GM23338 (cell line): ENCODE data around the gene CCR7. TPM values are rescaled to one million over a fixed set of nuclear protein-coding genes. Genes with fewer than 3 reads are reported as not detected.

Experiments used
- ATAC-seq: fragments of 200-7000 bp; cut with Tn5 transposase; 3 replicates; pipeline ENCODE4 v1.9.1; 2020
- DNase-seq: peaks from one replicate; pipeline ENCODE4 v3.0.0-alpha.2; 2015; ENCODE audit warnings: low spot score
- H2AFZ ChIP-seq: fragments of 200-600 bp; sonication (generic); 2 replicates; pipeline ENCODE4 v1.8.0; 2016; ENCODE audit warnings: antibody characterized with exemption, mild to moderate bottlenecking, moderate library complexity
- H3F3A ChIP-seq: fragments of 200-600 bp; sonication (generic); replicated peaks from 2 replicates; pipeline ENCODE4 v1.8.0; 2017; ENCODE audit warnings: antibody characterized with exemption, mixed run types, low read depth
- H3K27ac ChIP-seq: fragments of 200-600 bp; sonication (generic); 2 replicates; pipeline ENCODE4 v1.6.1; 2016; ENCODE audit warnings: low read depth
- H3K27me3 ChIP-seq: fragments of 200-600 bp; sonication (generic); 2 replicates; pipeline ENCODE4 v1.8.0; 2016; ENCODE audit warnings: mild to moderate bottlenecking, mixed run types, moderate library complexity; ENCODE audit not compliant: insufficient read depth
- H3K36me3 ChIP-seq: fragments of 200-600 bp; sonication (generic); 2 replicates; pipeline ENCODE4 v1.8.0; 2016; ENCODE audit warnings: mild to moderate bottlenecking; ENCODE audit not compliant: insufficient read depth
- H3K4me1 ChIP-seq: fragments of 200-600 bp; sonication (generic); 2 replicates; pipeline ENCODE4 v1.8.0; 2016; ENCODE audit warnings: mild to moderate bottlenecking, moderate library complexity; ENCODE audit not compliant: insufficient read depth
- H3K4me2 ChIP-seq: fragments of 200-600 bp; sonication (generic); 2 replicates; pipeline ENCODE4 v1.7.1; 2017; ENCODE audit warnings: mixed run types
- H3K4me3 ChIP-seq: fragments of 200-600 bp; sonication (generic); 2 replicates; pipeline ENCODE4 v1.6.1; 2016; ENCODE audit warnings: mixed run types
- H3K79me2 ChIP-seq: fragments of 200-600 bp; sonication (generic); replicated peaks from 2 replicates; pipeline ENCODE4 v1.8.0; 2017; ENCODE audit warnings: mild to moderate bottlenecking; ENCODE audit not compliant: insufficient read depth
- H3K9me2 ChIP-seq: fragments of 200-600 bp; sonication (generic); 2 replicates; pipeline ENCODE4 v1.8.0; 2017; ENCODE audit not compliant: insufficient read depth
- H4K20me1 ChIP-seq: fragments of 200-600 bp; sonication (generic); replicated peaks from 2 replicates; pipeline ENCODE4 v1.8.0; 2017; ENCODE audit warnings: mild to moderate bottlenecking; ENCODE audit not compliant: insufficient read depth
- H3K27ac Mint-ChIP-seq: 2 replicates; pipeline ENCODE4 v1.8.0; 2020; ENCODE audit warnings: inconsistent platforms, mild to moderate bottlenecking, moderate library complexity, mixed read lengths
- H3K27me3 Mint-ChIP-seq: 3 replicates; pipeline ENCODE4 v1.8.0; 2022; ENCODE audit warnings: low read depth, mild to moderate bottlenecking, moderate library complexity, mixed read lengths, inconsistent platforms; ENCODE audit not compliant: insufficient read depth, poor library complexity
- H3K36me3 Mint-ChIP-seq: 3 replicates; pipeline ENCODE4 v1.8.0; 2021; ENCODE audit warnings: low read depth, mild to moderate bottlenecking, inconsistent platforms, moderate library complexity, mixed read lengths
- H3K4me1 Mint-ChIP-seq: 3 replicates; pipeline ENCODE4 v1.8.0; 2020; ENCODE audit warnings: mild to moderate bottlenecking, inconsistent platforms, mixed read lengths
- H3K4me3 Mint-ChIP-seq: 3 replicates; pipeline ENCODE4 v1.8.0; 2021; ENCODE audit warnings: moderate library complexity, mild to moderate bottlenecking, inconsistent platforms, mixed read lengths
- H3K9me3 Mint-ChIP-seq: 3 replicates; pipeline ENCODE4 v1.8.0; 2020; ENCODE audit warnings: moderate library complexity, mild to moderate bottlenecking, inconsistent platforms, mixed read lengths
- CREB1 ChIP-seq: fragments of 250-450 bp; sonication (Bioruptor Pico); IDR thresholded peaks from 2 replicates; pipeline ENCODE4 v1.5.0; 2020; ENCODE audit warnings: low read depth, mild to moderate bottlenecking, moderate library complexity
- CTCF ChIP-seq, 2 experiments: fragments of 200-600 bp in 1 of 2; sonication (generic) in 1 of 2; conservative IDR thresholded peaks; 2 replicates each; pipeline versions ENCODE4 v1.5.1 to v1.6.1; 2016 to 2017; ENCODE audit warnings: antibody characterized with exemption in 2 of 2, low read depth in 2 of 2, mild to moderate bottlenecking in 2 of 2, moderate library complexity in 1 of 2
- ETS1 ChIP-seq: IDR thresholded peaks from 2 replicates; pipeline ENCODE4 v1.6.1; 2016; ENCODE audit warnings: antibody characterized with exemption
- EZH2 ChIP-seq: fragments of 200-600 bp; sonication (generic); IDR thresholded peaks from one replicate; pipeline ENCODE4 v1.8.0; 2017; ENCODE audit warnings: antibody characterized with exemption, mild to moderate bottlenecking, low read depth; ENCODE audit not compliant: unreplicated experiment
- EZH2phosphoT487 ChIP-seq: fragments of 200-600 bp; sonication (generic); IDR thresholded peaks from one replicate; pipeline ENCODE4 v1.8.1; 2018; ENCODE audit warnings: antibody characterized with exemption; ENCODE audit not compliant: unreplicated experiment
- JUNB ChIP-seq: IDR thresholded peaks from one replicate; pipeline ENCODE4 v1.6.1; 2016; ENCODE audit warnings: antibody characterized with exemption; ENCODE audit not compliant: unreplicated experiment
- POLR2AphosphoS5 ChIP-seq: IDR thresholded peaks from 2 replicates; pipeline ENCODE4 v1.6.1; 2016; ENCODE audit warnings: antibody characterized with exemption, low read depth
- REST ChIP-seq: IDR thresholded peaks from one replicate; pipeline ENCODE4 v1.6.1; 2018; ENCODE audit warnings: antibody characterized with exemption; ENCODE audit not compliant: unreplicated experiment
- STAT1 ChIP-seq: IDR thresholded peaks from one replicate; pipeline ENCODE4 v1.6.1; 2016; ENCODE audit warnings: antibody characterized with exemption; ENCODE audit not compliant: unreplicated experiment
- ZNF114 ChIP-seq: fragments of 250-450 bp; sonication (Bioruptor Pico); IDR thresholded peaks from 2 replicates; pipeline ENCODE4 v1.5.0; 2020; ENCODE audit warnings: mild to moderate bottlenecking, moderate library complexity
- ZNF462 ChIP-seq: fragments of 250-450 bp; sonication (Bioruptor Pico); IDR thresholded peaks from 2 replicates; pipeline ENCODE4 v1.5.0; 2020; ENCODE audit warnings: mild to moderate bottlenecking, moderate library complexity
- polyA plus RNA-seq: library from polyadenylated mRNA; unstranded; fragments of >200 nt; fragmentation: Nextera tagmentation; extraction: Ambion mirVana; gene quantifications from 2 replicates; pipeline ENCODE4 v1.2.1, GENCODE V29; 2016
- total RNA-seq: library from RNA; depleted of rRNA; stranded (reverse); fragments of >200 nt; shearing (Covaris generic); gene quantifications from 2 replicates; pipeline ENCODE4 v1.2.3, GENCODE V29; 2014

Gene CCR7
- total and polyA plus RNA-seq, 2 experiments from 2014 or later, result 0.37 to 0.59 TPM

- no peak for TF ChIP-seq STAT1
- TF ChIP-seq POLR2AphosphoS5, result no peak
- TF ChIP-seq JUNB, result no peak
- no peak for TF ChIP-seq ZNF114 (CRISPR knock-in tag)
- TF ChIP-seq ETS1, result no peak
- no peak for TF ChIP-seq EZH2
These were observed 25.5 kb upstream of the CCR7 start (continued) for GRCh38 chr17:40590742-40591141.

- Mint-ChIP-seq H3K4me3 (no peak overlapping the region), H3K36me3 (no peaks in the 10 kb centered on the region), H3K4me1 (no peaks in the 10 kb centered on the region), H3K9me3 (peaks cover 14% of the 10 kb centered on the region), H3K27me3 (no peaks in the 10 kb centered on the region), H3K27ac (no peak overlapping the region)
- no peaks in the 10 kb centered on the region for H3K79me2 ChIP-seq
- H3K4me3 ChIP-seq, result no peak overlapping the region
- H2AFZ ChIP-seq, result no peak overlapping the region
- no peaks in the 10 kb centered on the region for H3K4me1 ChIP-seq
- no peaks in the 10 kb centered on the region for H3F3A ChIP-seq
- no peak overlapping the region for H3K4me2 ChIP-seq
- H3K36me3 ChIP-seq, result no peaks in the 10 kb centered on the region
- no peaks in the 10 kb centered on the region for H3K27me3 ChIP-seq
- DNase-seq (no peak), ATAC-seq (no peak)
- peaks cover 7% of the 10 kb centered on the region; the same call in 1 of the 2 replicates for H3K9me2 ChIP-seq
- no peak overlapping the region for H3K27ac ChIP-seq
- no peaks in the 10 kb centered on the region for H4K20me1 ChIP-seq
- TF ChIP-seq ZNF114 (CRISPR knock-in tag), result no peak
- no peak for TF ChIP-seq CTCF (conservative IDR thresholded peaks at IDR 0.05; ENCODE audit: low read depth in 2 of 2)
- no peak for TF ChIP-seq EZH2phosphoT487
- TF ChIP-seq CREB1 (CRISPR knock-in tag), result no peak
- no peak for TF ChIP-seq EZH2
- TF ChIP-seq ETS1, result no peak
- TF ChIP-seq ZNF462 (CRISPR knock-in tag), result no peak
- no peak for TF ChIP-seq STAT1
- TF ChIP-seq REST, result no peak
These were observed 23.3 kb upstream of the CCR7 start for GRCh38 chr17:40588552-40588951.
